H1 (cell line): Measurements from ENCODE around the gene DYRK2.

Source experiments
- ATF3 ChIP-seq: IDR thresholded peaks from 2 replicates; pipeline ENCODE4 v1.6.1; 2011; ENCODE audit warnings: low read depth, mild to moderate bottlenecking, low read length; ENCODE audit not compliant: insufficient read depth
- CTCF ChIP-seq, 3 experiments: IDR thresholded peaks; 1 replicate in 2 of 3; 2 replicates in 1 of 3; pipeline versions ENCODE4 v1.5.1 to v1.6.1; 2011; ENCODE audit warnings: low read length in 3 of 3, mild to moderate bottlenecking in 3 of 3, inconsistent platforms in 2 of 3, low read depth in 1 of 3, moderate library complexity in 1 of 3; ENCODE audit not compliant: insufficient read depth in 1 of 3; ENCODE audit errors: control extremely low read depth in 1 of 3
- EZH2 ChIP-seq: fragments of 200-600 bp; sonication (generic); IDR thresholded peaks from 2 replicates; pipeline ENCODE4 v1.7.1; 2012; ENCODE audit warnings: low read depth, mild to moderate bottlenecking, moderate library complexity, low read length, inconsistent platforms; ENCODE audit not compliant: severe bottlenecking
- GABPA ChIP-seq: IDR thresholded peaks from 2 replicates; pipeline ENCODE4 v1.6.1; 2011; ENCODE audit warnings: mild to moderate bottlenecking, low read length, moderate library complexity, borderline replicate concordance; ENCODE audit not compliant: insufficient read depth
- HDAC2 ChIP-seq, 2 experiments: fragments of 300-600 bp in 1 of 2; sonication (generic) in 1 of 2; IDR thresholded peaks; 2 replicates each; pipeline ENCODE4 v1.6.1; 2011 to 2012; ENCODE audit warnings: low read depth in 2 of 2, low read length in 2 of 2, mild to moderate bottlenecking in 2 of 2, moderate library complexity in 2 of 2, borderline replicate concordance in 1 of 2, inconsistent platforms in 1 of 2
- NRF1 ChIP-seq: IDR thresholded peaks from 2 replicates; pipeline ENCODE4 v1.6.1; 2011; ENCODE audit warnings: mild to moderate bottlenecking, low read depth, low read length, improper control_type of control experiment
- POLR2A ChIP-seq, 2 experiments: IDR thresholded peaks; 1 replicate in 1 of 2; 2 replicates in 1 of 2; pipeline ENCODE4 v1.6.1; 2011; ENCODE audit warnings: low read depth in 2 of 2, low read length in 2 of 2, mild to moderate bottlenecking in 2 of 2; ENCODE audit errors: control extremely low read depth in 1 of 2
- POLR2AphosphoS5 ChIP-seq: IDR thresholded peaks from 2 replicates; pipeline ENCODE4 v1.6.1; 2011; ENCODE audit warnings: low read depth, low read length
- RFX5 ChIP-seq: IDR thresholded peaks from 2 replicates; pipeline ENCODE4 v1.6.1; 2011; ENCODE audit warnings: low read depth, low read length, improper control_type of control experiment, borderline replicate concordance
- SIN3A ChIP-seq, 2 experiments: IDR thresholded peaks in 1 of 2; conservative IDR thresholded peaks in 1 of 2; 2 replicates each; pipeline ENCODE4 v1.6.1; 2011 to 2012; ENCODE audit warnings: low read length in 2 of 2, improper control_type of control experiment in 1 of 2, low read depth in 1 of 2, mild to moderate bottlenecking in 1 of 2
- TAF1 ChIP-seq: IDR thresholded peaks from 2 replicates; pipeline ENCODE4 v1.6.1; 2011; ENCODE audit warnings: mild to moderate bottlenecking, low read depth, low read length
- TEAD4 ChIP-seq: IDR thresholded peaks from 2 replicates; pipeline ENCODE4 v1.6.1; 2012; ENCODE audit warnings: low read depth, low read length, inconsistent platforms, mixed read lengths
- YY1 ChIP-seq: IDR thresholded peaks from 2 replicates; pipeline ENCODE4 v1.6.1; 2011; ENCODE audit warnings: low read depth, mild to moderate bottlenecking, low read length

- TF ChIP-seq RFX5 (no peak), CTCF (IDR thresholded peaks at IDR 0.05; ENCODE audit: control extremely low read depth in 1 of 3, insufficient read depth in 1 of 3, low read depth in 1 of 3, low read length in 3 of 3) (no peak), ATF3 (no peak), EZH2 (no peak), POLR2A (IDR thresholded peaks at IDR 0.05; ENCODE audit: control extremely low read depth in 1 of 2, low read depth in 2 of 2, low read length in 2 of 2) (no peak), POLR2AphosphoS5 (no peak), GABPA (no peak), SIN3A (conservative IDR thresholded peaks at IDR 0.05 in 1 of 2, IDR thresholded peaks at IDR 0.05 in 1 of 2; ENCODE audit: low read depth in 1 of 2, low read length in 2 of 2) (no peak), TAF1 (no peak), HDAC2 (IDR thresholded peaks at IDR 0.05; ENCODE audit: borderline replicate concordance in 1 of 2, low read depth in 2 of 2, low read length in 2 of 2) (no peak), TEAD4 (no peak), YY1 (no peak), NRF1 (no peak)
Observed at GRCh38 chr12:67613040-67613439, 35.5 kb upstream of the DYRK2 start.
